Thoracic aorta endothelial cell (primary cell): ENCODE data around the gene ACVRL1. TPM values are rescaled to one million over a fixed set of nuclear protein-coding genes. Genes with fewer than 3 reads are reported as not detected.

ENCODE experiments used
- total RNA-seq: library from RNA; depleted of rRNA; stranded (reverse); fragments of >200 nt; gene quantifications from 2 replicates; pipeline ENCODE4 v1.2.3, GENCODE V29; 2012

ACVRL1 gene
- total RNA-seq, result 291 and 422 TPM in 2 replicates

GRCh38 chr12:51907083-51907855 is at the start of gene ACVRL1:
ACVRL1 (plus strand) TSS chr12:51907504; CDS start chr12:51912475, 4,971 bp downstream.

GRCh38 chr12:51887476-51888315 is 19.6 kb upstream of the ACVRL1 start, which contains the start of gene ANKRD33:
ANKRD33 (plus strand) TSS chr12:51888103; CDS start chr12:51888187, 84 bp downstream.

DNA sequence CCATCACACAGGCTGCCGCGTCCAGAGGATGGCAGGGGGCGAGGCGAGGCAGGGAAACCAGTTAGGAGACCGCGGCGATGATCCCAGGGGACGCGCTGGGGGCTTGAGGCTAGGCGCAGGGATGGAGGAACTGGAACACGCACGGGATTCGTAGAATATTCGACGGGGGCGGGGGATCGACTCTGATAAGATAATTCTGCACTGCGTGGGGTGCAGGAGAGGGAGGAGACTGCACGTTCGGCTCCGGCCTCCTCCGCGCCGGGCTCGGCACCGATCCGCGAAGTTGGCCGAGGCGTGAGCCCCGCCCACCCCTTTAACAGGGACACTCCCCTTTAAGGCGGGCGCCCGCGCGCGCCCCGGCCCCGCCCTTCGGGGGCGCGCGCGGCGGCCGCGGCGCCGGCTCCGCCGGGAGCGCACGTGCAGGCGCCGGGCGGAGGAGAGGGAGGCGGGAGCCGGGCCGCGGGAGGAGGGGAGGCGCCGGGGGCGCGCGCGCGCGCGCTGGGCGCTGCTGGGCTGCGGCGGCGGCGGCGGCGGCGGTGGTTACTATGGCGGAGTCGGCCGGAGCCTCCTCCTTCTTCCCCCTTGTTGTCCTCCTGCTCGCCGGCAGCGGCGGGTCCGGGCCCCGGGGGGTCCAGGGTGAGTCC is 44.0 kb downstream of the ACVRL1 start, which contains the start of gene ACVR1B:
Gene ACVR1B, plus strand, starts transcription at position 501 of the 644 bp plus-strand sequence. Its CDS starts 45 bp downstream, at position 546.

Other genes starting within 250 kb of the ACVRL1 start
- gene FIGNL2, start 58.8 kb upstream of the ACVRL1 start, total RNA-seq, result 0.53 and 2.5 TPM in 2 replicates
- gene ANKRD33, start 19.4 kb upstream of the ACVRL1 start, total RNA-seq, result 0.27 and 0.86 TPM in 2 replicates
- 18.9 and 24.7 TPM in 2 replicates for gene ACVR1B, start 44.2 kb downstream of the ACVRL1 start, total RNA-seq
- gene TAMALIN, start 99.4 kb downstream of the ACVRL1 start, total RNA-seq, result 34.5 and 45.2 TPM in 2 replicates
- gene NR4A1, start 143.9 kb downstream of the ACVRL1 start, total RNA-seq, result 0.13 and 1.3 TPM in 2 replicates
- gene ATG101, start 162.5 kb downstream of the ACVRL1 start, total RNA-seq, result 36.3 and 37.8 TPM in 2 replicates
- gene SMIM41, start 172.2 kb downstream of the ACVRL1 start, total RNA-seq, result 0.13 TPM in 1 of 2 replicates, not detected in the other